Fibroblast of the aortic adventitia (primary cell): ENCODE results near the gene TMCO4. TPM values are rescaled to one million over a fixed set of nuclear protein-coding genes. Genes with fewer than 3 reads are reported as not detected.
"Not testable (repeated sequence)": the region's sequence is repeated elsewhere in the genome, so short reads cannot be mapped to it uniquely, and the experiment has no call there.

Source experiments
- DNase-seq: peaks from one replicate; pipeline ENCODE4 v3.0.0-alpha.2; 2010; ENCODE audit warnings: low read depth
- H3K4me3 ChIP-seq: 2 replicates; pipeline ENCODE4 v1.5.1; 2011; ENCODE audit warnings: low read depth, mild to moderate bottlenecking, control low read depth, low read length, moderate library complexity
- total RNA-seq: library from RNA; depleted of rRNA; stranded (reverse); fragments of >200 nt; gene quantifications from 2 replicates; pipeline ENCODE4 v1.2.3, GENCODE V29; 2012; ENCODE audit warnings: low replicate concordance
- TF ChIP-seq, protein P1 (sequence below): IDR thresholded peaks from 2 replicates; pipeline ENCODE4 v1.5.1; 2011; ENCODE audit warnings: mild to moderate bottlenecking, low read length, control low read depth, inconsistent platforms; ENCODE audit not compliant: insufficient read depth

The TMCO4 gene
- total RNA-seq, 1 donor = 30.9 TPM

DNA sequence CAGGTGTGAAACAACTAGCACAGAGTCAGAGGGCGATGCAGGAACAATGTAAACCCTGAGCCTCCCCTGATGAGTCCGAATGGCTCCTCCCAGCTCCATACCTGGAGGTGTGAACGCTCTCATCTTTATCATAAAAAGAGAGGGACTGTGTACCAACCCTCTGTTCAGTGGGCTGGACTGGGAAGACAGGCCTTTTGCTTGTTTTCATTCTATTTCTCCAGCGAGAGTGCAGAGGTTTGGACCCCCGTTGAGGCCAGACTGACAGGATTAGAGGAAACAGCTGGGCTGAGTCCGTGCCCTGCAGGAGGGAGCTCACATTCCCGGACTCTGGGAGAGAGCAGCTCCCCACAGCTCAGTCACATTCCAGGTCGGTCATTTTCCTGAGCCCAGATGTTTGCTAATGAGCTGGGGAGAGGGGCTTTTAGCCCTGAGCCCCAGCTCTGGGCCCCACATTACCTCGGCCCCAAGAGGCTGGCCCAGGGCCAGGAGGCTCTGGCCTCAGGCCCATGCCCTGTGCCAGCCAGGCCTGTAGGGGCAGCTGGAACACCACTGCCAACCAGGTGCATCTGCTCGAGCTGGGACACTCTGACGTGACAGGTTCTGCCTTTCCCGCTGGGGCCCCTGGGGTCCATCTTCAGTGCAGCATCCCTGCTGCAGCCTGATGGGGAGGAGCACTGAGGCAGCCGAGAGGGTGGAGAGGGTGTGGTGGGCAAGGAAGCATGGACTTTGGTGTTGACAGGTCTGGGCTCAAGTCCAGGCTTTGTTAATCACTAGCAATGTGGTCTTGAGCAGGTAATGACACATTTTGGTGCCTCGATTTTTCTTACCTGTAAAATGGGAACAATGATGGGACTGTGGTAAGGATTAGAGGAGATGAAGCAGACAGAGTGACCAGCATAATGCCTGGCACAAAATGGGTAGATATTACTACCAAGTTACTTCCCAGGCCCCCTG lies 159.1 kb downstream of the TMCO4 start:
- DNase-seq = no peak

DNA sequence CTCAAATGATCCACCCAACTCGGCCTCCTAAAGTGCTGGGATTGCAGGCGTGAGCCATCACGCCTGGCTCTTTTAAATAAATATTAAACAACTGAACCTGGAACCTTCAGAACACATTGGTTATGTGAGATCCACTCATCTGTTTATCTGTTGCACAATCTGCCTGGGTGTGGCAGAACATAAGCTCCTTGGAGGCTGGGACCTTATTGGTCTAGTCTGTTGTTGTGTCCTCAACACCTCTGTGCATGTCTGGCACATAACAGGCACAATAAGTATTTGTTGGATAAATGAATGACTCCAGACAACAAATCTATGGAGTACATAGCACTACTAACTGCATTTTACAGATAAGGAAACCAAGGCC lies 159.7 kb downstream of the TMCO4 start:
- TF ChIP-seq, protein P1, sequence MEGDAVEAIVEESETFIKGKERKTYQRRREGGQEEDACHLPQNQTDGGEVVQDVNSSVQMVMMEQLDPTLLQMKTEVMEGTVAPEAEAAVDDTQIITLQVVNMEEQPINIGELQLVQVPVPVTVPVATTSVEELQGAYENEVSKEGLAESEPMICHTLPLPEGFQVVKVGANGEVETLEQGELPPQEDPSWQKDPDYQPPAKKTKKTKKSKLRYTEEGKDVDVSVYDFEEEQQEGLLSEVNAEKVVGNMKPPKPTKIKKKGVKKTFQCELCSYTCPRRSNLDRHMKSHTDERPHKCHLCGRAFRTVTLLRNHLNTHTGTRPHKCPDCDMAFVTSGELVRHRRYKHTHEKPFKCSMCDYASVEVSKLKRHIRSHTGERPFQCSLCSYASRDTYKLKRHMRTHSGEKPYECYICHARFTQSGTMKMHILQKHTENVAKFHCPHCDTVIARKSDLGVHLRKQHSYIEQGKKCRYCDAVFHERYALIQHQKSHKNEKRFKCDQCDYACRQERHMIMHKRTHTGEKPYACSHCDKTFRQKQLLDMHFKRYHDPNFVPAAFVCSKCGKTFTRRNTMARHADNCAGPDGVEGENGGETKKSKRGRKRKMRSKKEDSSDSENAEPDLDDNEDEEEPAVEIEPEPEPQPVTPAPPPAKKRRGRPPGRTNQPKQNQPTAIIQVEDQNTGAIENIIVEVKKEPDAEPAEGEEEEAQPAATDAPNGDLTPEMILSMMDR = no peak

More for the DNA sequence above, 159.1 kb downstream of the TMCO4 start:
- H3K4me3 ChIP-seq = no peak overlapping the region
- TF ChIP-seq, protein P1 = no peak

DNA sequence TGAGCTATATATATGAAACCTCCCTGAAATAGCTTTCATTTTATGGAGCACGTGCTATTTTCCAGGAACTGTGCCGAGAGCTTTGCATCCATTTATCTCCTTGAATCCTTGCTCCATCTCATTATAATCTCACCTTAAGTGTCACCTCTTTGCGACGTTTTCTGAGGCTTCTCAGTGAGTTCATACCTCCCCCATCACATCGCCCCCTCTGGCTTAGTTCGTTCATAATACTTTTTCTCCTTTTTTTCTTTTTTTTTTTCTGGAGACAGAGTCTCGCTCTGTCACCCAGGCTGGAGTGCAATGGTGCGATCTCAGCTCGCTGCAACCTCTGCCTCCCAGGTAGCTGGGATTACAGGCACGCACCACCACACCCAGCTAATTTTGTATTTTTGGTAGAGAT lies 160.5 kb downstream of the TMCO4 start:
- not testable (repeated sequence) for DNase-seq, H3K4me3 ChIP-seq

More for the DNA sequence above, 159.7 kb downstream of the TMCO4 start:
- DNase-seq = no peak
- no peak overlapping the region for H3K4me3 ChIP-seq

DNA sequence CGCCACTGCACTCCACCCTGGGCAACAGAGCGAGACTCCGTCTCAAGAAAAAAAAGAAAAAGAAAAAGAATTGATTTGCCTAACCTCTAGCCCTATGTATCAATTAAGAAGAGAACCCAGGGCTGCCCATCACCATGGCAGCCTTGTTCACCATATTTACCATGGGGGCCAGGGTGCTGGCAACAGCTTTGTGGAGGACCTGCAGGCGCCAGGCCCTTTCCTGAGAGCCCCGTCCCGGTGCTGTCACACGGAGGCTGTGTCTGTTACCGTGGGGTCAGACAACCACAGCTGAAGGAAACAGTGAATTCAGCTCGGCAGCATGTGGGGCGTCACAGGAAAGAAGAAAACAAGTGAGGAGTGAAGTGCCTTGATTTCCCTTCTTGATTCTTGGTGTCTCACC lies 162.1 kb downstream of the TMCO4 start:
- DNase-seq = no peak
- no peak overlapping the region for H3K4me3 ChIP-seq
- TF ChIP-seq, protein P1 = no peak

DNA sequence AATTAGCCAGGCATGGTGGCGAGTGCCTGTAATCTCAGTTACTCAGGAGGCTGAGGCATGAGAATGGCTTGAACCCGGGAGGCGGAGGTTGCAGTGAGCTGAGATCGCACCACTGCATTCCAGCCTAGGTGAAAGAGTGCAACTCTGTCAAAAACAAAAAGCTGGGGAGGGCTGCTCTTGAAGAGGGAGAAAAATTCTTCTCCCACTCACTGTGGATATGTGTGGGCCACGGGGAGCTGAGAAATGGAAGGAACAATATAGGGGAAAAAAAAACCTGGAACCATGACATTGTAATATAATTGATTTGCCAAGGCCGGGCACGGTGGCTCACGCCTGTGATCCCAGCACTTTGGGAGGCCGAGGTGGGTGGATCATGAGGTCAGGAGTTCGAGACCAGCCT lies 163.0 kb downstream of the TMCO4 start:
- H3K4me3 ChIP-seq, DNase-seq: not testable (repeated sequence)

DNA sequence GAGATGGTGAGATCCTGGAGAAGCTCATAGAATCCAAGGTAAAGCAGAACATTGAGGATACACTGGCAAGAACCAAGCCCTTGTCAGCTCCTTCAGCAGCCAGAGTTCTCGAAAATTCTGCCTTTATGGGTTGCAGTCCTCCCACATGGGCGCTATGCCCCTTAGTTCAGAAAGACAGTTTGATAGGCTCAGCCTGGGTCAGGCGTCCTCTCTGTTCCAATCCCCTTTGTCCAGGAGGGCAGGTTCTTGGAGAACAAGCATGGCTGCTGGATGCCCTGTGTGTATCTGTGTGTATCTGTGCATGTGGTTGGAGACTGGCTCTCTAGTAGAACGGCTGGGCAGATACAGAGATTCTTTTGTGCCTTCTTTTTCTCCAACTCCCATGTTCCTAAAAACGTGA lies 163.7 kb downstream of the TMCO4 start:
- no peak overlapping the region for H3K4me3 ChIP-seq
- TF ChIP-seq, protein P1 = no peak
- no peak for DNase-seq

DNA sequence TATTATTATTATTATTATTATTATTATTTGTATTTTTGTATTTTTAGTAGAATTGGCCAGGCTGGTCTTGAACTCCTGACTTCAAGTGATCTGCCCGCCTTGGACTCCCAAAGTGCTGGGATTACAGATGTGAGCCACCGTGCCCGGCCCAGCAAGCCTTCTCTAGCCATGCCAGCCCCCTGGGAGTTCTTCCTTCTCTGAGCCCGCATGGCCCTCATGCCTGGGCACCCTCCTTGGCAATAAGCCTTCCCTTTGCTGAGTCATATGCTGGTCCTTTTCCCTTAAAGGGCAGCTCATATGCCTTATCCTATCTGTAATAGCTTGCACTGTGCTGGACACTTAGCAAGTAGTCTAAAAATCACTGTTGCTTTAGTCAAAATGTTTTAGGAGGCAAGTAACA lies 164.1 kb downstream of the TMCO4 start:
- TF ChIP-seq, protein P1 = no peak
- H3K4me3 ChIP-seq = no peak overlapping the region
- DNase-seq = peak; percentile 57

DNA sequence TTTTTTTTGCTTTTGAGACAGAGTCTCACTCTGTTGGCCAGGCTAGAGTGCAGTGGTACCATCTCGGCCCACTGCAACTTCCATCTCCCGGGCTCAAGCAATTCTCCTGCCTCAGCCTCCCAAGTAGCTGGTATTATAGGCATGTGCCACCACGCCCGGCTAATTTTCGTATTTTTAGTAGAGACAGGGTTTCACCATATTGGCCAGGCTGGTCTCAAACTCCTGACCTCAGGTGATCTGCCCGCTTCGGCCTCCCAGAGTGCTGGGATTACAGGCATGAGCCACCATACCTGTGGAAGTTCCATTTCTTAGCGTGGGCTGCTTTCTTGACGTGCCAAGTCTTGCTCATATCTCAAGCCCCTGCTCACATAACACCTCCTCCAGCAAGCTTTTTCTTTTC lies 164.7 kb downstream of the TMCO4 start:
- not testable (repeated sequence) for H3K4me3 ChIP-seq, DNase-seq
